SK-N-SH (cell line): ENCODE results near the gene EXOC8.

Experiments
- CTCF ChIP-seq: fragments of 200-600 bp; sonication (generic); IDR thresholded peaks from 2 replicates; pipeline ENCODE4 v1.6.1; 2017; ENCODE audit warnings: antibody characterized with exemption, mild to moderate bottlenecking, moderate library complexity
- ELF1 ChIP-seq: IDR thresholded peaks from 2 replicates; pipeline ENCODE4 v1.4.0; 2012
- IRF3 ChIP-seq: fragments of 150-350 bp; IDR thresholded peaks from 2 replicates; pipeline ENCODE4 v1.6.1; 2016; ENCODE audit warnings: mild to moderate bottlenecking, low read depth, low read length
- MAX ChIP-seq: IDR thresholded peaks from 2 replicates; pipeline ENCODE4 v1.4.0; 2012; ENCODE audit warnings: low read depth
- RCOR1 ChIP-seq: fragments of 150-350 bp; IDR thresholded peaks from 2 replicates; pipeline ENCODE4 v1.6.1; 2017; ENCODE audit warnings: antibody characterized with exemption, low read length
- REST ChIP-seq: IDR thresholded peaks from 2 replicates; pipeline ENCODE4 v1.6.1; 2012; ENCODE audit warnings: mild to moderate bottlenecking, low read depth, low read length, moderate library complexity
- RXRA ChIP-seq: IDR thresholded peaks from 2 replicates; pipeline ENCODE4 v1.4.0; 2012; ENCODE audit warnings: low read depth, mild to moderate bottlenecking, borderline replicate concordance
- SMC3 ChIP-seq: IDR thresholded peaks from 2 replicates; pipeline ENCODE4 v1.6.1; 2012; ENCODE audit warnings: low read depth, low read length, improper control_type of control experiment
- TEAD4 ChIP-seq: IDR thresholded peaks from 2 replicates; pipeline ENCODE4 v1.4.0; 2012; ENCODE audit warnings: mild to moderate bottlenecking, borderline replicate concordance; ENCODE audit not compliant: insufficient read depth
- USF1 ChIP-seq: IDR thresholded peaks from 2 replicates; pipeline ENCODE4 v1.4.0; 2012; ENCODE audit warnings: low read depth, borderline replicate concordance
- ZBTB33 ChIP-seq: IDR thresholded peaks from 2 replicates; pipeline ENCODE4 v1.4.0; 2012; ENCODE audit warnings: low read depth, borderline replicate concordance

- TF ChIP-seq REST (no peak), CTCF (no peak), USF1 (no peak), ZBTB33 (no peak), IRF3 (no peak), TEAD4 (no peak), MAX (no peak), ELF1 (no peak), RXRA (no peak), RCOR1 (no peak), SMC3 (no peak)
Measured at GRCh38 chr1:231340328-231341013, 2.8 kb upstream of the EXOC8 start.
